ENCODE results near the gene GNGT1. TPM values are rescaled to one million over a fixed set of nuclear protein-coding genes. Genes with fewer than 3 reads are reported as not detected.
A peak's percentile ranks its signal among the peaks of the same experiment; 100 is the strongest.

GNGT1 gene
- total RNA-seq, 1 donor from 2014 or later, result not detected

GRCh38 chr7:93890041-93890463, 16.3 kb upstream of the GNGT1 start:
- TF ChIP-seq CTCF (conservative IDR thresholded peaks at IDR 0.05; ENCODE audit: low read depth, low read length), result no peak
- peak; percentile 37 for DNase-seq (ENCODE audit: low read depth)
- H3K4me3 ChIP-seq (ENCODE audit: low read depth, low read length), result peak overlapping the region; percentile 84

DNA sequence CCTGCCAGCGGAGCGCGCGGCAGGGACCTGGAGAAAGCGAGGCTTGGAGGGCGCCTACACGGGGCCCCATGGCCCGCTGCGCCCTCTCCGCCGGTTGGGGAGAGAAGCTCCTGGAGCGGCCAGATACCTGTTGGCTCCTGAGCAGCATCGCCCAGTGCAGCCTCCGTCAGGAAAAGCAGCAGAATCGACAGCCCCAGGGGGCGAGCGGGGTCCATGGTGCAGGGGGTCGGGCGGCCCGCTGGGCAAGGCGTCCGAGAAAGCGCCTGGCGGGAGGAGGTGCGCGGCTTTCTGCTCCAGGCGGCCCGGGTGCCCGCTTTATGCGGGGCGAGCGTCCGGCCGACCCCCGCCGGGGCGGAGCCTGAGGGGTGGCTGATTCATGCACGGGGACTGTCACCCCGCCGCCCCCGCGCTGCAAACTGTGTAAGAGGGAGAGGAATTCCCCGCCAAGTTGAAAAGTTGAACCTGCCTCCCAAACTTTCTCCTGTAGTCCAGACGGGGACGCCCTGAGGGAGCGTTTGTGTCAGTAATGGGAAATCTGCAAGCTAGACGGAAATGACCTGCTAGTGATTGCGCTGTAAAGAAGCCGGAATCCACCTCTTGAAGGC, 15.8 kb upstream of the GNGT1 start, which contains the start of gene TFPI2:
Gene TFPI2, minus strand, starts transcription at position 290 of the 605 bp plus-strand sequence. Its CDS starts 75 bp downstream, at position 215.
- DNase-seq (ENCODE audit: low read depth), result peak; percentile 70
- peak within 1 kb of the TSS; percentile 84 for H3K4me3 ChIP-seq (ENCODE audit: low read depth, low read length)
- TF ChIP-seq CTCF (conservative IDR thresholded peaks at IDR 0.05; ENCODE audit: low read depth, low read length), result peak; percentile 45

DNA sequence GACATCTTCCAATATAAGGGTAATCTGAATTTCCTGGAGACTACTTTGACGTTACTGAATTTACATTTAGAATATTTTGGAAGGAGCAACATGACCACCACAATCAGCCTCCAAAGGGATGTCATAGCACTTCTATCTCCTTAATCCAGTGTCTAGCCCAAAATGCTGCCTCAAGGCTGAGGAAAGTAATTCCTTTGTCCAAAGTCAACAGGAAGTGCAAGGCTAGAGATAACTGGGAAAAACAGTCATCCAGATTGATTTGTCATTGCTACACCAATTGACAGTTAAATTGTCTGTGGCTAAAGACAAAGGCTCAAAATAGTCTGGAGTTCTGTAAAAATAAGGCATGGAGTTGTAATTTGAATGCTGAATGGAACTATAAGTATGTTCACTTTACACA, 11.9 kb upstream of the GNGT1 start:
- no peak for DNase-seq (ENCODE audit: low read depth)
- no peak for TF ChIP-seq CTCF (conservative IDR thresholded peaks at IDR 0.05; ENCODE audit: low read depth, low read length)
- no peak overlapping the region for H3K4me3 ChIP-seq (ENCODE audit: low read depth, low read length)

DNA sequence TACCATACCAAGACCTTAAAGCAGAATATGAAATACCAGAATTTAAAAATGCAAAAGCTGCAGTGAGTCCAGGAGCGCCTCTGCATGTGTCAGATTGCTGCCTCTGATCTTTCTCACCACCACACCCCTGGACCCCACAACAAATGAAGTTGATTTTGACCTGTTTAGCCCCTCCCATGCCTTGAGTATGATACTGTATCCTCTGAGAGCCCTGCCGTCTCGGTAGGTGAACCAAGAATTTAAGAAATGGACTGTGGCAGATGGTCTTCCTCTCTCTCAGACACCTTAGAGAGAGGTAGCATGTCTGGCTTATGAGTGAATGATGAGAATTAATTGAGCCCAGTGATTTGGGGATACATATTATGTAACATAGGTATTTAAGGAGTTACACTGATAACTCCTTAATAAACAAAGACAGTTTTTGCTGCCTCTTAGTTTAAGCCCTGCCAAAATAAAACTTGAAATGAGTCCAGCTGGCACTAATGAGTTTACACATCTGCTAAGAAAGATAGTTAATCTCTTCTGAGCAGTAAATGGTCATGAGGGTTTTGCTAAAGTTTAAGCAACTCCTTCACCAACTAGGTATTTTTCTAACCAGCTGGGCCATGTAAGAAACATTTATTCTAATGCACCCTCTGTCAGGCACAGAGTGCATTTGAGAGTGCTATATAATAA, 11.3 kb upstream of the GNGT1 start:
- TF ChIP-seq CTCF (conservative IDR thresholded peaks at IDR 0.05; ENCODE audit: low read depth, low read length), result no peak
- H3K4me3 ChIP-seq (ENCODE audit: low read depth, low read length), result no peak overlapping the region
- DNase-seq (ENCODE audit: low read depth), result no peak

DNA sequence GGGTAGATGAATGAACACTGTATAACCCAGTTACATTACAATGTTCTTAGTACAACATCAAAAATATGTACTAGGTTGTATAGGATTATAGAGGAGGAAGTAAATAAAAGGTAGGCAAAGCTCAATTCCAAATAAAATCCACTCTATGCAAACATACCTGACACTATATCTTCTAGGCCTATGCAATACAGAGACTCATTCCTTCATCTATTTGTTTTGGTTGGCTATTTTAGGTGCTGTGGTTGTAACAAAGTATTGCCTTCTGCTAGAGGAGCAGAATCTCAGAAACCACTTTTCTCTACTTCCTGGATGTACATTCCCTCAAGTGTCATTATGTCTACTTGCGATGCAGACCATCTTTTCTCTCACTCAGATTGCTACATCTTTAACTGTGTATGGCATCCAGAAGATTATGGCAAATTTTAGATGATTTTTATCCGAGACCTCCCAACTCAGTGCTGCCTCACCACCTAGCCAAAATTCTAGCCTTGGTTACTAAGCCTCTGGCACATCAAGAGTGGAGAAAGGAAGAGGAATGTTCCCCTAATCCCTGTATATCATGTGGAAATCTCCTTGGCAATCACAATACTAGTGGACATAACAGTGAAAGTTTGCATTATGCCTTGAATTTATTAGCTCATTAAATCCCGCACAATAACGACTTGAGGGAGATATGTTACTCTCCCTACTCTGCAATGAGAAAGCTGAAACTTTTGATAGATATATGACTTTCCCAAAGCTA, 10.3 kb upstream of the GNGT1 start:
- DNase-seq (ENCODE audit: low read depth), result no peak
- no peak for TF ChIP-seq CTCF (conservative IDR thresholded peaks at IDR 0.05; ENCODE audit: low read depth, low read length)

DNA sequence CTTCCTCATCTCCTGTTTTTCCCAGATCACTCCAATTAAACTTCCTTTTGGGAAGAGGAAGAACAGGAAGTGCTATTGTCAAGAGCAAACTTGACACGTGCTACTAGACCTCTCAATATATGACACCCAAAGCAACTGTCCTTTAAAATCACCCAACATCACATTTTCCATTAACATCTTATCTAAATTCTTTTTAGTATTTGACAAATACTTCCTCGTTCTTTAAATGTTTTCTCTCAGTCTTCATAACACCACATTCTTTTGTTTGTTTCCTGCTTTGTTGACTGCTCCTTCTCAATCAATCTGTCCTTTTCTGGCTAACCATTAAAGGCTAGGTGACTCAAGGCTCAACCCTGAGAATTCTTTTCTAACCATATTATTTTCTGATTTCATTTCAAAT, 8.7 kb upstream of the GNGT1 start:
- H3K4me3 ChIP-seq (ENCODE audit: low read depth, low read length), result no peak overlapping the region

More for the DNA sequence above, 10.3 kb upstream of the GNGT1 start:
- H3K4me3 ChIP-seq (ENCODE audit: low read depth, low read length), result no peak overlapping the region

More for the DNA sequence above, 8.7 kb upstream of the GNGT1 start:
- no peak for DNase-seq (ENCODE audit: low read depth)
- no peak for TF ChIP-seq CTCF (conservative IDR thresholded peaks at IDR 0.05; ENCODE audit: low read depth, low read length)
